Neural cell (in vitro differentiated cells): ENCODE data around the gene DPPA4. TPM values are rescaled to one million over a fixed set of nuclear protein-coding genes. Genes with fewer than 3 reads are reported as not detected.

Source experiments
- H2AFZ ChIP-seq: fragments of 200-600, 300-800 bp; sonication (generic), shearing (Covaris generic); 2 replicates; pipeline ENCODE4 v1.6.0; 2014; ENCODE audit warnings: low read depth, mild to moderate bottlenecking, antibody characterized with exemption, low read length, moderate library complexity
- H3F3A ChIP-seq: fragments of 200-600 bp; shearing (Covaris generic); 2 replicates; pipeline ENCODE4 v1.6.1; 2016; ENCODE audit warnings: mild to moderate bottlenecking, moderate library complexity, mixed read lengths, antibody characterized with exemption, low read length; ENCODE audit not compliant: insufficient read depth, poor library complexity, severe bottlenecking
- H3K27ac ChIP-seq: fragments of 200-600, 300-800 bp; sonication (generic), shearing (Covaris generic); 2 replicates; pipeline ENCODE4 v1.5.1; 2014; ENCODE audit warnings: mild to moderate bottlenecking, low read length, moderate library complexity
- H3K27me3 ChIP-seq: fragments of 300-800, 200-600 bp; sonication (generic), shearing (Covaris generic); 2 replicates; pipeline ENCODE4 v1.6.0; 2014; ENCODE audit warnings: mild to moderate bottlenecking, low read depth, low read length, moderate library complexity; ENCODE audit not compliant: insufficient read depth
- H3K36me3 ChIP-seq: fragments of 300-800, 200-600 bp; sonication (generic), shearing (Covaris generic); 2 replicates; pipeline ENCODE4 v1.5.1; 2014; ENCODE audit warnings: mild to moderate bottlenecking, antibody characterized with exemption, low read length, moderate library complexity; ENCODE audit not compliant: insufficient read depth
- H3K4me2 ChIP-seq: fragments of 300-800, 200-600 bp; sonication (generic), shearing (Covaris generic); 2 replicates; pipeline ENCODE4 v1.6.0; 2014; ENCODE audit warnings: mild to moderate bottlenecking, low read length
- H3K4me3 ChIP-seq: fragments of 300-800, 200-600 bp; sonication (generic), shearing (Covaris generic); 2 replicates; pipeline ENCODE4 v1.5.1; 2014; ENCODE audit warnings: mild to moderate bottlenecking, low read length, moderate library complexity
- H3K79me2 ChIP-seq: fragments of 200-600 bp; shearing (Covaris generic); replicated peaks from 2 replicates; pipeline ENCODE4 v1.6.0; 2014; ENCODE audit warnings: mild to moderate bottlenecking, low read length, moderate library complexity; ENCODE audit not compliant: insufficient read depth
- H3K9ac ChIP-seq: fragments of 300-800, 200-600 bp; sonication (generic), shearing (Covaris generic); 2 replicates; pipeline ENCODE4 v1.6.1; 2016; ENCODE audit warnings: mild to moderate bottlenecking, low read length, mixed read lengths
- H3K9me2 ChIP-seq: fragments of 200-600 bp; shearing (Covaris generic); 2 replicates; pipeline ENCODE4 v1.6.1; 2016; ENCODE audit warnings: mild to moderate bottlenecking, low read length, mixed read lengths; ENCODE audit not compliant: insufficient read depth
- H3K9me3 ChIP-seq: fragments of 200-600, 300-800 bp; sonication (generic), shearing (Covaris generic); 2 replicates; pipeline ENCODE4 v1.6.1; 2016; ENCODE audit warnings: mild to moderate bottlenecking, mixed run types, low read length, moderate library complexity, mixed read lengths
- H4K20me1 ChIP-seq: fragments of 200-600 bp; shearing (Covaris generic); 2 replicates; pipeline ENCODE4 v1.6.1; 2016; ENCODE audit warnings: mild to moderate bottlenecking, mixed run types; ENCODE audit not compliant: insufficient read depth
- CTCF ChIP-seq: fragments of 450-650 bp; IDR thresholded peaks from 2 replicates; pipeline ENCODE4 v1.5.1; 2014; ENCODE audit warnings: antibody characterized with exemption, mild to moderate bottlenecking, moderate library complexity; ENCODE audit not compliant: poor library complexity, severe bottlenecking
- EP300 ChIP-seq: fragments of 450-650 bp; conservative IDR thresholded peaks from 2 replicates; pipeline ENCODE4 v1.6.1; 2014; ENCODE audit warnings: antibody characterized with exemption, mild to moderate bottlenecking, moderate library complexity; ENCODE audit not compliant: poor library complexity, severe bottlenecking
- EZH2 ChIP-seq: fragments of 200-600, 300-800 bp; shearing (Covaris generic), sonication (generic); IDR thresholded peaks from 2 replicates; pipeline ENCODE4 v1.6.1; 2014; ENCODE audit warnings: antibody characterized with exemption, low read length, borderline replicate concordance, mild to moderate bottlenecking; ENCODE audit not compliant: insufficient read depth, poor library complexity, severe bottlenecking
- MXI1 ChIP-seq: fragments of 450-650 bp; conservative IDR thresholded peaks from 2 replicates; pipeline ENCODE4 v1.6.1; 2014; ENCODE audit warnings: antibody characterized with exemption, mild to moderate bottlenecking; ENCODE audit not compliant: poor library complexity, severe bottlenecking
- POLR2AphosphoS5 ChIP-seq: IDR thresholded peaks from 2 replicates; pipeline ENCODE4 v1.6.1; 2012
- RAD21 ChIP-seq: fragments of 450-650 bp; conservative IDR thresholded peaks from 2 replicates; pipeline ENCODE4 v1.6.1; 2014; ENCODE audit warnings: antibody characterized with exemption, mild to moderate bottlenecking, moderate library complexity
- REST ChIP-seq: IDR thresholded peaks from 2 replicates; pipeline ENCODE4 v1.6.1; 2012; ENCODE audit warnings: borderline replicate concordance
- SMC3 ChIP-seq: fragments of 450-650 bp; conservative IDR thresholded peaks from 2 replicates; pipeline ENCODE4 v1.6.1; 2014; ENCODE audit warnings: antibody characterized with exemption, mild to moderate bottlenecking, moderate library complexity; ENCODE audit not compliant: poor library complexity
- TAF1 ChIP-seq: IDR thresholded peaks from 2 replicates; pipeline ENCODE4 v1.6.1; 2012; ENCODE audit warnings: low read depth
- polyA plus RNA-seq: library from polyadenylated mRNA; depleted of rRNA; stranded (reverse); fragments of >200 nt; gene quantifications from 2 replicates; pipeline ENCODE4 v1.2.3, GENCODE V29; 2014

The DPPA4 gene
- polyA plus RNA-seq, 1 donor from 2014 or later, result 1.6 TPM

DNA sequence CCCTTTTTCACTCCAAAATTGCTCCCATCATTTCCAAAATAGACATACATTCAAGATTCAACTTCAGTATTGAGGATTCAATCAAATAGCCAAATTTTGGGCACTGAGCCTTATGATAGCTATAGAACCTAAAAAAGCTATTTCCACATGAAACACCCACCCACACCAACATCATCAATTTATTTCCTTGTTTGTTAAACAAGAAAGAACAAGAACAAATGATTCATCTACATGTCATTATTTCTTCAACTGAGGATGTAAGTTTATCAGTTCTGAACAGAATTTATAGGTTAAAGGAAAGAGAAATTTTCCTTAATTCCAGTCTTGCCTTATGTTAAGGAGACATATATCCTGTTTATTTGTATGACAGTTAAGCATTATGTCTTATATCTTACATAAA, 53.3 kb downstream of the DPPA4 start:
- H3K27me3 ChIP-seq, result no peaks in the 10 kb centered on the region
- H3K9me3 ChIP-seq, result no peaks in the 10 kb centered on the region
- no peaks in the 10 kb centered on the region for H3F3A ChIP-seq
- H3K27ac ChIP-seq, result no peak overlapping the region
- H3K4me3 ChIP-seq, result no peak overlapping the region
- no peaks in the 10 kb centered on the region for H3K79me2 ChIP-seq
- no peak overlapping the region for H2AFZ ChIP-seq
- TF ChIP-seq POLR2AphosphoS5 (no peak), TAF1 (no peak), SMC3 (no peak), EZH2 (no peak), REST (no peak), CTCF (no peak), RAD21 (no peak), EP300 (no peak), MXI1 (no peak)
- no peak overlapping the region for H3K9ac ChIP-seq
- H4K20me1 ChIP-seq, result no peaks in the 10 kb centered on the region
- H3K36me3 ChIP-seq, result no peaks in the 10 kb centered on the region
- H3K4me2 ChIP-seq, result no peak overlapping the region
- no peaks in the 10 kb centered on the region for H3K9me2 ChIP-seq

GRCh38 chr3:109278546-109278945, 58.8 kb downstream of the DPPA4 start:
- Histone ChIP-seq H3K9me3 (no peaks in the 10 kb centered on the region), H3F3A (no peaks in the 10 kb centered on the region), H3K27me3 (no peaks in the 10 kb centered on the region), H3K79me2 (no peaks in the 10 kb centered on the region), H3K9ac (no peak overlapping the region), H3K4me3 (no peak overlapping the region), H3K27ac (no peak overlapping the region), H4K20me1 (no peaks in the 10 kb centered on the region), H3K9me2 (no peaks in the 10 kb centered on the region), H2AFZ (no peak overlapping the region), H3K36me3 (no peaks in the 10 kb centered on the region), H3K4me2 (no peak overlapping the region)
- TF ChIP-seq MXI1, result no peak
- TF ChIP-seq EZH2, result no peak
- TF ChIP-seq EP300, result no peak
- no peak for TF ChIP-seq REST
- TF ChIP-seq TAF1, result no peak
- TF ChIP-seq RAD21, result no peak
- TF ChIP-seq POLR2AphosphoS5, result no peak
- no peak for TF ChIP-seq SMC3
- TF ChIP-seq CTCF, result no peak
